ENCODE measurements around the gene CHCHD5. TPM values are rescaled to one million over a fixed set of nuclear protein-coding genes. Genes with fewer than 3 reads are reported as not detected.

The CHCHD5 gene
- total and polyA plus RNA-seq, 2 of the 8 experiments (the other 6 are each of a cell fraction or from before 2014, with no cell fraction given) = 27.2 to 71.5 TPM

GRCh38 chr2:112585400-112585799 is 991 bp downstream of the CHCHD5 start:
- Histone ChIP-seq H2AK5ac (ENCODE audit: low read depth, low read length) (no peak overlapping the region; the same call in 1 of the 2 replicates), H3K56ac (replicated peaks; ENCODE audit: insufficient read length, low read depth, low read length) (no peak overlapping the region), H4K8ac (ENCODE audit: extremely low read depth, insufficient read depth, low read length) (no peak overlapping the region), H4K5ac (ENCODE audit: insufficient read length, low read depth, low read length) (no peak overlapping the region), H3K79me2 (ENCODE audit: control insufficient read depth in 1 of 2, insufficient read depth in 2 of 2, low read length in 2 of 2) (no peaks in the 10 kb centered on the region), H4K20me1 (replicated peaks in 1 of 2; ENCODE audit: control insufficient read depth in 1 of 2, insufficient read depth in 2 of 2, low read length in 2 of 2) (no peaks in the 10 kb centered on the region), H3K23me2 (ENCODE audit: low read depth, low read length) (peaks cover 9% of the 10 kb centered on the region; the same call in 1 of the 2 replicates), H2AFZ (ENCODE audit: low read length) (no peak overlapping the region), H3K4ac (replicated peaks; ENCODE audit: insufficient read length, low read depth, low read length) (no peak overlapping the region), H3K4me2 (ENCODE audit: insufficient read depth in 1 of 2, low read depth in 2 of 2, low read length in 2 of 2) (peak overlapping the region; percentile 72 to 80), H2BK120ac (replicated peaks; ENCODE audit: low read depth, low read length) (peak overlapping the region; percentile 13), H3K18ac (ENCODE audit: extremely low read depth, low read length) (no peak overlapping the region), H3K14ac (ENCODE audit: insufficient read length) (no peak overlapping the region), H3K9me3 (ENCODE audit: insufficient read depth in 2 of 2, low read depth in 1 of 2, low read length in 1 of 2) (no peaks in the 10 kb centered on the region), H3K9ac (replicated peaks in 1 of 4; ENCODE audit: extremely low read depth in 1 of 4, low read depth in 3 of 4, low read length in 3 of 4) (0 out of 7 replicates have a peak overlapping the region, but pooled peaks of 1 of the 4 experiments have one; percentile 95), H2BK5ac (ENCODE audit: low read depth, low read length) (peak overlapping the region; percentile 99; the same call in 1 of the 2 replicates), H2BK20ac (ENCODE audit: low read length) (no peak overlapping the region), H3K27me3 (replicated peaks in 1 of 4; ENCODE audit: control insufficient read depth in 3 of 4, extremely low read depth in 1 of 4, insufficient read depth in 3 of 4, low read length in 3 of 4) (no peaks in the 10 kb centered on the region), H3K27ac (ENCODE audit: low read depth, low read length) (no peak overlapping the region), H3K23ac (ENCODE audit: insufficient read length) (no peak overlapping the region), H4K91ac (replicated peaks; ENCODE audit: insufficient read length, low read length) (no peak overlapping the region), H3K79me1 (ENCODE audit: low read depth, low read length) (no peaks in the 10 kb centered on the region), H3K4me3 (ENCODE audit: extremely low read depth in 1 of 4, insufficient read depth in 2 of 4, low read depth in 3 of 4, low read length in 4 of 4) (peak overlapping the region; percentile 82 to 93 (median 88); a peak in 7 of 8 replicates), H2BK15ac (ENCODE audit: low read length) (no peak overlapping the region), H3K4me1 (replicated peaks in 1 of 4; ENCODE audit: control insufficient read depth in 3 of 4, insufficient read depth in 4 of 4, low read length in 3 of 4) (peaks cover 0 to 4% (median 2%) of the 10 kb centered on the region in 4 experiments; a peak in 4 of 7 replicates), H3K36me3 (ENCODE audit: control insufficient read depth in 2 of 4, insufficient read depth in 4 of 4, low read length in 3 of 4) (peaks cover 0 to 8% (median 2%) of the 10 kb centered on the region in 4 experiments; a peak in 5 of 8 replicates), H2BK12ac (ENCODE audit: low read depth, low read length) (no peak overlapping the region)
- ChIA-PET POLR2A (ENCODE audit: partially characterized antibody) (interaction anchor here (1.0 to 1.2 kb wide), 2 partner anchors 130 to 142 kb away, joined by 3 read pairs; no protein-coding TSS in a partner anchor), CTCF (ENCODE audit: partially characterized antibody) (interaction anchor here (0.5 to 4.0 kb wide), 7 partner anchors 9 to 554 kb away, joined by 3 to 17 read pairs (median 4); no protein-coding TSS in a partner anchor)
- 98% methylated on average over 3 of the region's 3 CpGs; no CpG with 5 or more reads in 1 of the 2 experiments for WGBS, 2 experiments (ENCODE audit: extremely low coverage in 1 of 2, insufficient coverage in 1 of 2, insufficient read length in 1 of 2, insufficient replicate concordance in 2 of 2, low coverage in 1 of 2, low lambda C conversion rate in 2 of 2, missing lambda C conversion rate in 1 of 2)
- no peak for DNase-seq (ENCODE audit: low read depth in 1 of 2, low spot score in 2 of 2)
- FAIRE-seq = no peak
- TF ChIP-seq HDAC6 (IDR thresholded peaks at IDR 0.05; ENCODE audit: low read depth, low read length) (no peak), EGR1 (IDR thresholded peaks at IDR 0.05; ENCODE audit: borderline replicate concordance, low read depth, low read length) (no peak), RFX5 (IDR thresholded peaks at IDR 0.05; ENCODE audit: borderline replicate concordance, low read depth, low read length) (no peak), HDAC2 (IDR thresholded peaks at IDR 0.05; ENCODE audit: borderline replicate concordance in 1 of 2, low read depth in 2 of 2, low read length in 2 of 2) (no peak), NRF1 (IDR thresholded peaks at IDR 0.05; ENCODE audit: low read depth, low read length) (no peak), SP2 (IDR thresholded peaks at IDR 0.05; ENCODE audit: low read length) (no peak), POLR2A (IDR thresholded peaks at IDR 0.05; ENCODE audit: control extremely low read depth in 1 of 2, low read depth in 2 of 2, low read length in 2 of 2) (no peak), EP300 (IDR thresholded peaks at IDR 0.05; ENCODE audit: borderline replicate concordance in 1 of 2, low read depth in 2 of 2, low read length in 2 of 2) (no peak), CBX8 (IDR thresholded peaks at IDR 0.05; ENCODE audit: borderline replicate concordance, low read depth, low read length) (no peak), MAFK (IDR thresholded peaks at IDR 0.05; ENCODE audit: low read depth, low read length) (no peak), GABPA (IDR thresholded peaks at IDR 0.05; ENCODE audit: borderline replicate concordance, insufficient read depth, low read length) (no peak), JUN (IDR thresholded peaks at IDR 0.05; ENCODE audit: low read depth, low read length) (no peak), SRF (IDR thresholded peaks at IDR 0.05; ENCODE audit: low read depth, low read length) (no peak), SAP30 (IDR thresholded peaks at IDR 0.05; ENCODE audit: insufficient read depth, insufficient replicate concordance, low read length) (no peak)

All from H1 (cell line).